NCI-H446 (cell line): Measurements from ENCODE around the gene PCDH15.

Experiments
- DNase-seq, 2 experiments: peaks; one replicate each; lab custom pipeline; 2025; lab: John Stamatoyannopoulos, UW

PCDH15 gene

GRCh38 chr10:53846809-53847208 lies 954.2 kb downstream of the PCDH15 start:
- DNase-seq, result no peak

- no peak for DNase-seq
These were observed 957.2 kb downstream of the PCDH15 start for GRCh38 chr10:53843736-53844362.

- DNase-seq, result no peak
These were observed 959.4 kb downstream of the PCDH15 start for GRCh38 chr10:53841483-53842145.

GRCh38 chr10:53840653-53841052 lies 960.4 kb downstream of the PCDH15 start:
- DNase-seq, result no peak

- DNase-seq, result peak in 1 of 2 experiments; percentile 17
These were observed 961.5 kb downstream of the PCDH15 start for GRCh38 chr10:53839440-53840039.

GRCh38 chr10:53836638-53837037 lies 964.4 kb downstream of the PCDH15 start:
- DNase-seq, result no peak

- no peak for DNase-seq
These were observed 967.1 kb downstream of the PCDH15 start for GRCh38 chr10:53833908-53834307.

GRCh38 chr10:53827261-53827660 lies 973.8 kb downstream of the PCDH15 start:
- no peak for DNase-seq

GRCh38 chr10:53808677-53809372 lies 992.2 kb downstream of the PCDH15 start:
- DNase-seq, result no peak

GRCh38 chr10:53786236-53786900 lies 1014.7 kb downstream of the PCDH15 start:
- DNase-seq, result no peak

- no peak for DNase-seq
These were observed 1029.3 kb downstream of the PCDH15 start for GRCh38 chr10:53771701-53772100.

- no peak for DNase-seq
These were observed 1030.1 kb downstream of the PCDH15 start for GRCh38 chr10:53770903-53771302.

- no peak for DNase-seq
These were observed 1035.7 kb downstream of the PCDH15 start for GRCh38 chr10:53765311-53765710.

- DNase-seq, result no peak
These were observed 1046.3 kb downstream of the PCDH15 start for GRCh38 chr10:53754596-53755250.
